Measurements from ENCODE around the gene ZSCAN23. TPM values are rescaled to one million over a fixed set of nuclear protein-coding genes. Genes with fewer than 3 reads are reported as not detected.
"Not testable (repeated sequence)": the region's sequence is repeated elsewhere in the genome, so short reads cannot be mapped to it uniquely, and the experiment has no call there.

ZSCAN23 gene
- total RNA-seq, 3 donors from 2014 or later (not counting 1 experiment from before 2014, with no cell fraction given): 0.36 to 0.55 TPM; not detected in 1

DNA sequence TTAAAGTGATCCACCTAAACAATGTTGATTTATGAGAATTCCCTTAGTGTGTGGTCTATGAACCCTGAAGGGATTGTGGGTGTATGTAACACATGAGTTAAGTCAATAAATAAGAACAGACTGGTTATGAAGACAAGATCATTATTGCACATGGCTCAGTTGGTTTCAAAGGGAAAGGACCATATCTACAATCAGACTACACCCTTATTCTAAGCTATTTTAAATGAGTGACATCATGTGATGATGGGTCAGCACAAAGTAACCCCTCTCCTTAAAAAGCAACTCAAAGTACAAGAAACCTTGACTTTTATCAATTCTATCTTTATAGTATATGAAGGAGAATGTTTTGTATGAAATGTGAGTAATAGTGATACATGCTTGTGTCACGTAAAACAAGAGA lies 15.3 kb upstream of the ZSCAN23 start:
- no peak overlapping the region for H3K27ac Mint-ChIP-seq
- Histone ChIP-seq H3K4me1 (ENCODE audit: control insufficient read depth, insufficient read depth, low read length) (no peaks in the 10 kb centered on the region), H3K9me3 (ENCODE audit: control insufficient read depth, insufficient read depth, low read length) (no peaks in the 10 kb centered on the region), H3K4me3 (ENCODE audit: low read length) (no peak overlapping the region), H3K27ac (ENCODE audit: low read length) (no peak overlapping the region), H3K36me3 (ENCODE audit: control insufficient read depth, insufficient read depth, low read length) (no peaks in the 10 kb centered on the region), H3K27me3 (ENCODE audit: control insufficient read depth, insufficient read depth, low read length) (peaks cover 19% of the 10 kb centered on the region)
- TF ChIP-seq, protein P1, sequence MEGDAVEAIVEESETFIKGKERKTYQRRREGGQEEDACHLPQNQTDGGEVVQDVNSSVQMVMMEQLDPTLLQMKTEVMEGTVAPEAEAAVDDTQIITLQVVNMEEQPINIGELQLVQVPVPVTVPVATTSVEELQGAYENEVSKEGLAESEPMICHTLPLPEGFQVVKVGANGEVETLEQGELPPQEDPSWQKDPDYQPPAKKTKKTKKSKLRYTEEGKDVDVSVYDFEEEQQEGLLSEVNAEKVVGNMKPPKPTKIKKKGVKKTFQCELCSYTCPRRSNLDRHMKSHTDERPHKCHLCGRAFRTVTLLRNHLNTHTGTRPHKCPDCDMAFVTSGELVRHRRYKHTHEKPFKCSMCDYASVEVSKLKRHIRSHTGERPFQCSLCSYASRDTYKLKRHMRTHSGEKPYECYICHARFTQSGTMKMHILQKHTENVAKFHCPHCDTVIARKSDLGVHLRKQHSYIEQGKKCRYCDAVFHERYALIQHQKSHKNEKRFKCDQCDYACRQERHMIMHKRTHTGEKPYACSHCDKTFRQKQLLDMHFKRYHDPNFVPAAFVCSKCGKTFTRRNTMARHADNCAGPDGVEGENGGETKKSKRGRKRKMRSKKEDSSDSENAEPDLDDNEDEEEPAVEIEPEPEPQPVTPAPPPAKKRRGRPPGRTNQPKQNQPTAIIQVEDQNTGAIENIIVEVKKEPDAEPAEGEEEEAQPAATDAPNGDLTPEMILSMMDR (IDR thresholded peaks at IDR 0.05): no peak
- H3K27me3 Mint-ChIP-seq (ENCODE audit: low read depth in 2 of 2): peaks cover 35 to 81% of the 10 kb centered on the region in 2 donors
- no peaks in the 10 kb centered on the region for H3K4me1 Mint-ChIP-seq
- ATAC-seq (no peak), DNase-seq (no peak)
- intact Hi-C loops (cut with micrococcal nuclease): no loop called here
- H3K9me3 Mint-ChIP-seq: peaks cover 0 to 5% of the 10 kb centered on the region in 2 donors
- WGBS (ENCODE audit: insufficient coverage): 75% methylated on average over 1 of the region's 1 CpG
- no peak overlapping the region for H3K4me3 Mint-ChIP-seq
- peaks cover 5% of the 10 kb centered on the region for H3K36me3 Mint-ChIP-seq

DNA sequence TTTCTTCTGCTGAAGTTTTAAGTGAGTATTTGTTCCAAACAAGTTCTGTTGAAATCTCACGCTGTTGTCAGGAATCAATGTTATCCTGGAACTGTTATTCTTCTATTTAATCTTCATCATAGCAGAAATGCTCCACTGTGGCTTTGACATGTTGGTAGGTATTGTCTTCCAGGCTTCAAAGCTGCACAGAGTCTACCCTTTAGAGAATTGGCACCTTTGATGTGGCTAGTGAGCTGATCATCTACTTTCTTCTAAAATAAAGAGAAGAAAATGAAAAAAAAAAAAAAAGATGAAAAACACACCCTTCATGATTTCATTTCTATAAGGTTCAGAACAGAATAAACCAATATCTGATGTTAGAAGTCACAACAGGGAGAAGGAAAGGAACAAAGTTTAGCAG lies 5.8 kb upstream of the ZSCAN23 start:
- H3K9me3 ChIP-seq (ENCODE audit: control insufficient read depth, insufficient read depth, low read length): peaks cover 6% of the 10 kb centered on the region
- no peaks in the 10 kb centered on the region for H3K36me3 ChIP-seq (ENCODE audit: control insufficient read depth, insufficient read depth, low read length)
- peak in 1 of 2 donors; percentile 68 for DNase-seq
- peaks cover 30 to 54% of the 10 kb centered on the region in 2 donors for H3K27me3 Mint-ChIP-seq (ENCODE audit: low read depth in 2 of 2)
- peaks cover 6% of the 10 kb centered on the region for H3K4me1 ChIP-seq (ENCODE audit: control insufficient read depth, insufficient read depth, low read length)
- no peak for ATAC-seq
- no CpG with 5 or more reads among the region's 1 CpG for WGBS (ENCODE audit: insufficient coverage)
- peaks cover 13% of the 10 kb centered on the region for H3K36me3 Mint-ChIP-seq
- no peak overlapping the region for H3K27ac Mint-ChIP-seq
- H3K9me3 Mint-ChIP-seq: peaks cover 4 to 5% of the 10 kb centered on the region in 2 donors
- no peak overlapping the region for H3K27ac ChIP-seq (ENCODE audit: low read length)
- intact Hi-C loops (cut with micrococcal nuclease): no loop called here
- peaks cover 7 to 13% of the 10 kb centered on the region in 2 donors for H3K4me1 Mint-ChIP-seq
- TF ChIP-seq, protein P1 (IDR thresholded peaks at IDR 0.05): no peak
- H3K4me3 Mint-ChIP-seq: no peak overlapping the region
- no peak overlapping the region for H3K4me3 ChIP-seq (ENCODE audit: low read length)
- H3K27me3 ChIP-seq (ENCODE audit: control insufficient read depth, insufficient read depth, low read length): peaks cover 21% of the 10 kb centered on the region

DNA sequence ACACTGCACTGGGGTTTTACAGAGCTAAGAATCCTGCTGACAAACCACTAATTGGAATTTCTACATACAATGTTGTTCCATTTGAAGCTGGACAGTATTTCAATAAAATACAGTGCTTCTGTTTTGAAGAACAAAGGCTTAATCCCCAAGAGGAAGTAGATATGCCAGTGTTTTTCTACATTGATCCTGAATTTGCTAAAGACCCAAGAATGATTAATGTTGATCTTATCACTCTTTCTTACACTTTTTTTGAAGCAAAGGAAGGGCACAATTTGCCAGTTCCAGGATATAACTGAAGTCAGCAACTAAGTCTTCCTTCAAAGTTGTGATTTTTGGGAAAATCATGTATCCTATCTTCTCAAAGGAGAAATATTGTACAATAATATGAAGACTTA lies 4.2 kb upstream of the ZSCAN23 start:
- H3K4me3 ChIP-seq (ENCODE audit: low read length); H3K9me3 ChIP-seq (ENCODE audit: control insufficient read depth, insufficient read depth, low read length); ATAC-seq; H3K36me3 ChIP-seq (ENCODE audit: control insufficient read depth, insufficient read depth, low read length); H3K27ac ChIP-seq (ENCODE audit: low read length); H3K27ac Mint-ChIP-seq; H3K9me3 Mint-ChIP-seq; DNase-seq; H3K4me3 Mint-ChIP-seq; intact Hi-C loops (cut with micrococcal nuclease): not testable (repeated sequence)
- H3K36me3 Mint-ChIP-seq: peaks cover 13% of the 10 kb centered on the region
- peaks cover 22 to 27% of the 10 kb centered on the region in 2 donors for H3K4me1 Mint-ChIP-seq
- peaks cover 25 to 41% of the 10 kb centered on the region in 2 donors for H3K27me3 Mint-ChIP-seq (ENCODE audit: low read depth in 2 of 2)
- peaks cover 18% of the 10 kb centered on the region for H3K27me3 ChIP-seq (ENCODE audit: control insufficient read depth, insufficient read depth, low read length)
- H3K4me1 ChIP-seq (ENCODE audit: control insufficient read depth, insufficient read depth, low read length): peaks cover 16% of the 10 kb centered on the region

DNA sequence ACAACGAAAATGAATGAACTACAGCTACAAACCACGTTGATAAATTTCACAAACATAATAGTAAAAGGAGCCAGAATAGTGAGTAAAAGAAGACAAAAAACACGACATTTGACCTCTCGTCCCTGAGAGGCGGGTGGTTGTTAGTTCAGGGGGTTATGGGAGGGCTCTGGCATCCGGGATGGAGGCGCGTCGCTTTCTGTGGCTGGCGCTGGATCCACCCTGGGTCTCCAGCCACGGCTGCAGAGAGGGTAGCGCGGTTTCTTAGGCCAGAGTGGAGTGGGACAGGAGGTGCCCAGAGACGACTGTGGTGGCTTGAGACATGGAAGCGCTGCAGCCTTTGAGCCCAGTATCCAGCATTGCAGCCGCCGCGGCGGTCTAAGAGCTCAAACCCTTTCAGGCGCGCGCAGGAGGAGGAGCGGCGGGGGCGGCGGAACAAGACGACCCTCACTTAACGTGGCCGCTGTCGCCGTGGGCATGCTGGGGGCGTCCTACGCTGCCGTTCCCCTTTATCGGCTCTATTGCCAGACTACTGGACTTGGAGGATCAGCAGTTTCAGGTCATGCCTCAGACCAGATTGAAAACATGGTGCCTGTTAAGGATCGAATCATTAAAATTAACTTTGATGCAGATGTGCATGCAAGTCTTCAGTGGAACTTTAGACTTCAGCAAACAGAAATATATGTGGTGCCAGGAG lies 3.7 kb upstream of the ZSCAN23 start:
- Histone ChIP-seq H3K9me3 (ENCODE audit: control insufficient read depth, insufficient read depth, low read length) (peaks cover 10% of the 10 kb centered on the region), H3K4me3 (ENCODE audit: low read length) (no peak overlapping the region), H3K4me1 (ENCODE audit: control insufficient read depth, insufficient read depth, low read length) (peaks cover 16% of the 10 kb centered on the region), H3K27me3 (ENCODE audit: control insufficient read depth, insufficient read depth, low read length) (peaks cover 18% of the 10 kb centered on the region), H3K27ac (ENCODE audit: low read length) (no peak overlapping the region), H3K36me3 (ENCODE audit: control insufficient read depth, insufficient read depth, low read length) (no peaks in the 10 kb centered on the region)
- Mint-ChIP-seq H3K4me3 (peak overlapping the region; percentile 1), H3K27me3 (ENCODE audit: low read depth in 2 of 2) (peaks cover 25 to 38% of the 10 kb centered on the region in 2 donors), H3K36me3 (peaks cover 13% of the 10 kb centered on the region), H3K4me1 (peaks cover 22 to 27% of the 10 kb centered on the region in 2 donors), H3K9me3 (peaks cover 5 to 10% of the 10 kb centered on the region in 2 donors), H3K27ac (no peak overlapping the region)
- DNase-seq (peak in 1 of 2 donors; percentile 17), ATAC-seq (no peak)
- TF ChIP-seq, protein P1 (IDR thresholded peaks at IDR 0.05): no peak
- 7% methylated on average over 34 of the region's 36 CpGs for WGBS (ENCODE audit: insufficient coverage)
- intact Hi-C loops (cut with micrococcal nuclease): no loop called here

DNA sequence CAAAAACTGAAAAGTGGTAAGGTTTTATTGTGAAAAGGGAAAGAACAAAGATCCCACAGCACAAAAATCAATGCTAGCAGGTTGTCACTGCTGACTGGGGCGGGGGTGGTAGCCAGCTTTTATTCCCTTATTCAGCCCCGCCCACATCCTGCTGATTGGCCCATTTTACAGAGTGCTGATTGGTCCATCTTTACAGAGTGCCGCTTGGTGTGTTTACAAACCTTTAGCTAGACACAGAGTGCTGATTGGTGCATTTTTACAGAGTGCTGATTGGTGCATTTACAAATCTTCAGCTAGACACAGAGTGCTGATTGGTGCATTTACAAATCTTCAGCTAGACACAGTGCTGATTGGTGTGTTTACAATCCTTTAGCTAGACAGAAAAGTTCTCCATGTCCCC lies 1.5 kb upstream of the ZSCAN23 start:
- H3K27ac Mint-ChIP-seq; H3K9me3 ChIP-seq (ENCODE audit: control insufficient read depth, insufficient read depth, low read length); ATAC-seq; H3K9me3 Mint-ChIP-seq; H3K36me3 ChIP-seq (ENCODE audit: control insufficient read depth, insufficient read depth, low read length); H3K4me3 ChIP-seq (ENCODE audit: low read length); H3K27ac ChIP-seq (ENCODE audit: low read length); H3K4me3 Mint-ChIP-seq; intact Hi-C loops (cut with micrococcal nuclease): not testable (repeated sequence)
- H3K4me1 Mint-ChIP-seq: peaks cover 22 to 27% of the 10 kb centered on the region in 2 donors
- DNase-seq: peak in 1 of 2 donors; percentile 10
- Histone ChIP-seq H3K27me3 (ENCODE audit: control insufficient read depth, insufficient read depth, low read length) (peaks cover 16% of the 10 kb centered on the region), H3K4me1 (ENCODE audit: control insufficient read depth, insufficient read depth, low read length) (peaks cover 16% of the 10 kb centered on the region)
- peaks cover 13% of the 10 kb centered on the region for H3K36me3 Mint-ChIP-seq
- WGBS (ENCODE audit: insufficient coverage): 95% methylated on average over 3 of the region's 3 CpGs
- H3K27me3 Mint-ChIP-seq (ENCODE audit: low read depth in 2 of 2): peaks cover 21 to 25% of the 10 kb centered on the region in 2 donors
